Measurements from ENCODE around the gene POLE3.
A peak's percentile ranks its signal among the peaks of the same experiment; 100 is the strongest.

The POLE3 gene

DNA sequence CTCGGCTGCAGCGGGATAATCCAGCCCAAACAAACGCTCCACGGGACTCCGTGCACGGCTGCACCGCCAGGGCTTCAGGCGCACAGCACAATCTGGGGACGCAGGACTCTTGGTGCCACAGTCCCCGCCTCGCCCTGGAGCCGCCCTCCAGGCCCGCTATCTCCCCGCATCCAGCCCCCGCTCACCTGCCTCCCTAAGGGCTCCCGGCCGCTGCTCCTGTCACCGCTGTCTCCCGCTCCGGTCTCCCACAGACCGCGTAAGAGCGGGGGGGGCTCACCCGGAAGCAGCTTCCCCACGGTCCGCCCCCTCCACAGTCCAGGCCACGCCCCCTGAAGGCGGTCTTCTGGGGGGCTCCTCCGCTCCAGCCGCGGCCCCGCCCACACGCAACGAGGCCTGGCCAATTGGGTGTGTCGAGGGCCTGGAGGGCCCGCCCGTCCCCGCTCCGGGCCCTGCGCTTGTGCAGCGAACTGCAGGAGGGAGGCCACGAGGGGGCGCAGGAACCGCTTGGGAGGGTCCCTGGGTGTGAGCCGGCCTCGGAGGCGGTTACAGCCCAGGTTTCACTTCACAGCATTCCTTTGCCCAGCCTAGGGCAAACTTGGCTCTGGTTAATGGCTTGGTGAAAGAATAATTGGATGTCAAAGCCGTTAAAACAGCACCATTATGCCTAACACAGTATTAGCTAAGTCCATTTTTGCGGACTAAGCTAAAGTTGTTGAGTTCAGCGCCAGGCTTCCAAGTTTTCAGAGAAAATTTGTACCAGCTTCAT, 9.3 kb downstream of the POLE3 start, which contains the start of gene ALAD:
Gene ALAD, minus strand, starts transcription at position 258 of the 766 bp plus-strand sequence. CDS start 7,725 bp downstream, outside the sequence.
- TF ChIP-seq, protein P1, sequence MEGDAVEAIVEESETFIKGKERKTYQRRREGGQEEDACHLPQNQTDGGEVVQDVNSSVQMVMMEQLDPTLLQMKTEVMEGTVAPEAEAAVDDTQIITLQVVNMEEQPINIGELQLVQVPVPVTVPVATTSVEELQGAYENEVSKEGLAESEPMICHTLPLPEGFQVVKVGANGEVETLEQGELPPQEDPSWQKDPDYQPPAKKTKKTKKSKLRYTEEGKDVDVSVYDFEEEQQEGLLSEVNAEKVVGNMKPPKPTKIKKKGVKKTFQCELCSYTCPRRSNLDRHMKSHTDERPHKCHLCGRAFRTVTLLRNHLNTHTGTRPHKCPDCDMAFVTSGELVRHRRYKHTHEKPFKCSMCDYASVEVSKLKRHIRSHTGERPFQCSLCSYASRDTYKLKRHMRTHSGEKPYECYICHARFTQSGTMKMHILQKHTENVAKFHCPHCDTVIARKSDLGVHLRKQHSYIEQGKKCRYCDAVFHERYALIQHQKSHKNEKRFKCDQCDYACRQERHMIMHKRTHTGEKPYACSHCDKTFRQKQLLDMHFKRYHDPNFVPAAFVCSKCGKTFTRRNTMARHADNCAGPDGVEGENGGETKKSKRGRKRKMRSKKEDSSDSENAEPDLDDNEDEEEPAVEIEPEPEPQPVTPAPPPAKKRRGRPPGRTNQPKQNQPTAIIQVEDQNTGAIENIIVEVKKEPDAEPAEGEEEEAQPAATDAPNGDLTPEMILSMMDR (IDR thresholded peaks at IDR 0.05; ENCODE audit: low read depth, low read length), result peak; percentile 91

DNA sequence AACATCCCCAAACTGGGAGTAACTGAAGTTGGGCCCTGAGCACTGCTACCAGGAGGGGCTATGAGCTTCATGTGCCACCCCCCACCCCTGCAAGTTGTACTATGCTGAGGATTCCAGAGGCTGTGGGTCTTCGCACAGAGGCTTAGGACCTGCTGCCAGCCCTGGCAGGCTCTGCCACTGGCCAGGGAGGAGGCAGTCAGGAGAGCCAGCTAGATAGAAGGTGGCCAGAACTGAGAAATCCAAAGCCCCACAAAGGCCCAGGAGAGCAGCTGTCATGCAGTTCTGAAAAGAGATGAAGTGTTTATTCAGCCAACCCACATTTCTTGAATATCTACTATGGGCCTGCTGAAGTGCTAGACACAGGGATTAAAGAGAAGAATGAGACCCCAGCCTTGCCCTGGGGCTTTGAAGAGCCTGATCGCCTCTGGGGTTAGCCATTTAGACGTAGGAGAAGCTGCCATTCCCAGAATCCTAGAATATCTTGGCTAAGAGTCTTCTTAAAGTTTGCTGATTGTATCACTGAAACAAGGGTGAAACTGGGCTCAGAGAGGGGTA, 10.8 kb downstream of the POLE3 start:
- TF ChIP-seq, protein P1 (IDR thresholded peaks at IDR 0.05; ENCODE audit: low read depth, low read length), result no peak
- no peak for DNase-seq (ENCODE audit: extremely low read depth, low read depth)

More for the DNA sequence above, 9.3 kb downstream of the POLE3 start, which contains the start of gene ALAD:
- DNase-seq (ENCODE audit: extremely low read depth, low read depth), result peak; percentile 96

DNA sequence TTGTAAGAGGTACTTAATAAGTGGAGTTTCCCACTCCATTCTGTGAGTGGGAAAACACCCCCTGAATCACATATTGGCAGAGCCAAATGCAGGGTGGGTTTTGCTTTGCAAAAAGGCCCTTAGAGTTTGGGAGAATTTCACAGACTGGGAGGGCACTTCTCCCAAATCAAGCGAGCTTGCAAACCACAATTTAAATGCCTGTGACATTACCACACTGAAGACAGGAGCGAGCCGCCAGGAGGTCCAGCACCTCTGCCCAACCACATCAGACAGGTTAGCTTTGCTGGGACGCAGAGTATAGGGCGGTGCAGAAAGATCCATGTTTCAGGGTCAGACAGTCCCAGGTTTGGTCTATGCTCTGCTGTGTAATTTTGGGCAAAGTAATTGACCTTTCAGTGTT, 11.7 kb downstream of the POLE3 start:
- no peak for DNase-seq (ENCODE audit: extremely low read depth, low read depth)
- TF ChIP-seq, protein P1 (IDR thresholded peaks at IDR 0.05; ENCODE audit: low read depth, low read length), result no peak

DNA sequence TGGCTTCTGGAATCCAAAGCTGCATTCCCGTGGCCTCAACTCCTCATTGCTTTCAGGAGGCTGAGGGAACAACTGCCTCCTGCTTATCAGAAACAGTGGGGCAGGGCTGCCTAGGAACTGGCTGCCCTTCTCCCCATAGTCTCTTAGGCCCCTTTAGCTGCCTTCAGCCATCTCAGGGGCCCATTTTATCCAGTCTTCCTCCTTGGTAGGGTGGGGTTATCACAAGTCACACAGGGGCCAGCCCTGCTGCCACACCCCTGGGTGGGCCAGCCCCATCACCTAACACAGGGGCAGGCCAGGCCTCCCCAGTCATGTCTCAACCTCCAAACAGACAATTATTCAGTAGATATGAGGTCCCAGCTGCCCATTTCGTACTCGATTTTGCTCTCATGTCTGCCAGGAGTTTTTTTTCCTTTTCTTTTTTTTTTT, 13.3 kb downstream of the POLE3 start:
- TF ChIP-seq, protein P1 (IDR thresholded peaks at IDR 0.05; ENCODE audit: low read depth, low read length), result no peak
- DNase-seq (ENCODE audit: extremely low read depth, low read depth), result no peak

DNA sequence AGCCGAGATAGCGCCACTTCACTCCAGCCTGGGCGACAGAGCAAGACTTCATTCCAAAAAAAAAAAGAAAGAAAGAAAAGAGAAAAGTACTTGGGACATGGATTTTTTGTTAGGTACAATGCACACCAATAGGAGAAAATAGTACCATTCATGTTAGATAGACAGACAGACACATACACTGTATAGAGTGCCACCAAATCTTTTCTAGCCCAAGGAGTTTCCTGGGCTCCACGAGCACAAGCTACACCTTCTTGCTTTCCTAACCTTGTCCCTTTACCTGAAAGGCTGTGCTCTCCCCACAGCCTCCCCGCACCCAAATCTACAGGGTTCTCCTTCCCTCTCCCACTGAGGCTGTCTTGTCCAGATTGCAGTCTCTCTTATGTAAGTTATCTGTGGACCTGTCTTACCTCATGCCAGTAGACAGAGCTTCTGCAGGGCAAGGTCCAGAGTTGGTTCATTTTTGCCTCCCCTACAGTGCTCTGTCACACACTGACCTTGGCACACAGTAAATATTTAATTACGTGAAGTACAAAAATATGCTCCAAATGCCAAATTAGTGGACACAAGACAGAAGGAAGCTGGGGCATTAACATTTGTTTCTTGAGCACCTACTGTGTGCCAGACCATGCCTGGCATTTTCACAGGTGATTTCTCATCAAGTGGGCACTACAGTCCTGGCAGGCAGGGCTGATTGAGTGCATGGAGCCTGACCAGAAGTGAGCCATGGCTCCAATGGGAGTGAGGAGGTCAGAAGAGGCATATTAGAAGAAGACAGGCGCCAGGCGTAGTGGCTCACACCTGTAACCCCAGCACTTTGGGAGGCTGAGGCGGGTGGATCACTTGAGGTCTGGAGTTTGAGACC, 15.2 kb downstream of the POLE3 start:
- DNase-seq (ENCODE audit: extremely low read depth, low read depth), result no peak
- TF ChIP-seq, protein P1 (IDR thresholded peaks at IDR 0.05; ENCODE audit: low read depth, low read length), result no peak

DNA sequence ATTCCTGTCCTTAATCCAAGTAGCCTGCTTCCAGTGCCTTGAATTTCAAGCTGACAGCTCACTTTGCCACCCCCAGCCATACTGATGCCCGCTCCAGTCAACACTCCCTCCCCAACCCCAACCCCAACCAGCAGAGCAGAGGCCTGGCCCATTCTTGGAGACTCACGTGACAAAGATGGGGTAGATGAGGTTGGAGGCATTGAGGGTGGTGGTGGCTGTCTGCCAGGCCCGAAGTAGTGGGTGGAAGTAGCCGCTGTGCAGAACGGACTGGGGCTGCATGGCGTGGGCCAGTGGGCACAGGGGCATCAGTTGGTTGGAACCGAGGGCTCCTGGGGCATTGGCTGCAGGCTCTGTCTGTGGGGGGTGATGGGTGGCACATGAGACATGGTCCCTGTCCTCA, 17.2 kb downstream of the POLE3 start:
- no peak for DNase-seq (ENCODE audit: extremely low read depth, low read depth)
- TF ChIP-seq, protein P1 (IDR thresholded peaks at IDR 0.05; ENCODE audit: low read depth, low read length), result no peak
